ENCODE results near the gene LRP1B.
A peak's percentile ranks its signal among the peaks of the same experiment; 100 is the strongest.
"Not testable (repeated sequence)": the region's sequence is repeated elsewhere in the genome, so short reads cannot be mapped to it uniquely, and the experiment has no call there.

The LRP1B gene

GRCh38 chr2:140502951-140503630 lies 1627.7 kb downstream of the LRP1B start:
- no peak for DNase-seq (ENCODE audit: low spot score)
- no peak for FAIRE-seq

DNA sequence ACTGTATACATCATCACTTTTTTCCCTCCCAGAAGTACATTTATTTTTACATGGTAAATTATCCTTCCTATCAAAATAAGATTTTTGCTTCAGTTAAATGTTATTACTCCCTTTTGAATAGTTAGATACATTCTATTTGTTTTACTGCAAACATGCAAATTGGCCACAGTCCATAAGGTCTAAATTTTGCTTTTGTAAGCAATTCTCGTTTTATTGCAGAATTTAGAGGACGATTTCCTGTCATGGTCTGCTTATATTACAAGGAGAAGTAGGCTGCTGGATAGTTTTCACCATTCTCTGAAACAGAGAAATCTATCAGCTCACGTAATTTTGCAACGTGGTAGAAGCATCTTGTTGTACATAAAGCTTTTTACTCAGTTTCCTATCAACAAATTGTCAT lies 1632.5 kb downstream of the LRP1B start:
- FAIRE-seq (no peak), DNase-seq (ENCODE audit: low spot score) (no peak)

GRCh38 chr2:140496714-140497113 lies 1634.1 kb downstream of the LRP1B start:
- FAIRE-seq: no peak
- no peak for DNase-seq (ENCODE audit: low spot score)

DNA sequence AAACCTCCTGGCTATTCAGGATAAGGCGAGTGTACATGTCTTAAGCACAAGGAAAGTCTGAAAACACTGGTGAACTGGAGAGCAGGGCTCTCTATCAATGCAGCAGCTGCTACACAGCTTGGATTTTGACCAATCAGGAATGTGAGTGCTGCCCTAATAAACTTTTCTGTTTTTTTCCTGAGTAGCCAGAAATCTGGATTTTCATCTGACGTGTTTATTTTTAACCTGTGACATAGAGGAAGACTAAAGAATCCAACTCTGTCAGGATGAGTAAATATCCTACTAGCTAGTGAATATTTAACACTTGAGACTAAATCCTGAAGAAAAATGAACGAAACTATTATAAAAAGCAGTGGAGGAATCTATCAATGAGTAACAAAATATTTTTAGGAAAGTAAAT lies 1638.9 kb downstream of the LRP1B start:
- DNase-seq (ENCODE audit: low spot score) (no peak), FAIRE-seq (no peak)

DNA sequence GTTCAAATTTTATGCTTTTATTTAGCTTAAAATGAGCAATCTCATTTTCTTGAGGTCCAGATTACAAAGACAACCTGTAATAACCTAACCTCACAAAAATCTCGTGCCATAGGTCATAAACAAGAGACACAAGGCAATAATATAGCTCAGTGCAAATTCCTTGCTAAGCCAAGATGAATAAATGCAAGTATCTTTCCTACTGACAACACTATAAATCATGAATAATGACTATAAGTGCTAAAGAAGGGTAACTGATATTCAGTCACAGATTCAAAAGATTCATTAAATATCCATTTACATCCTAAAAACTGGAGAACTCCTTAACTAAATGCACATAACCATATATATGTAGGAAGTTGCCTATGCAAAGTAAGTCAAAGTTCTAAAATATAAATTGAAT lies 1641.6 kb downstream of the LRP1B start:
- DNase-seq (ENCODE audit: low spot score) (no peak), FAIRE-seq (no peak)

GRCh38 chr2:140481136-140481535 lies 1649.7 kb downstream of the LRP1B start:
- FAIRE-seq (no peak), DNase-seq (ENCODE audit: low spot score) (no peak)

- DNase-seq (ENCODE audit: low spot score): no peak
- FAIRE-seq: no peak
These were observed 1657.0 kb downstream of the LRP1B start for GRCh38 chr2:140473851-140474250.

DNA sequence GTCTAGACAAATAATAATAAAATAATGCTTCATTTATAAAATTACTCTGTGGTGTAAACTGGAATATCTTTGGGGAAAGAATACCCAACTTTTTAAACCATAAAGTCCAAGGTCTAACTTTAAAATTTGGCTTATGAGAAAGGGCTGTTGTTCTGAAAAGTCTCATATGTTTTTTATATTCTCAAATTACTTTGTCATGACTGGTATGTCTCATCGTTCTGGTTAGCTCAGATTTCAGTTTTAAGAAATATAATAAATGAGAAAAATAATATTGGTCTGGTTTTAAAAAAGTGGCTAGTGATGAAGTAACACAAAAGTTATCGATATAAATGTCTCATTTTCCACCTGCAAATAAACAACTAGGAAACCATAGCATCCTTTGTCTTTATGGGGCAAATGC lies 1658.1 kb downstream of the LRP1B start:
- no peak for DNase-seq (ENCODE audit: low spot score)
- no peak for FAIRE-seq

- DNase-seq (ENCODE audit: low spot score) (no peak), FAIRE-seq (no peak)
These were observed 1665.5 kb downstream of the LRP1B start for GRCh38 chr2:140465301-140465700.

DNA sequence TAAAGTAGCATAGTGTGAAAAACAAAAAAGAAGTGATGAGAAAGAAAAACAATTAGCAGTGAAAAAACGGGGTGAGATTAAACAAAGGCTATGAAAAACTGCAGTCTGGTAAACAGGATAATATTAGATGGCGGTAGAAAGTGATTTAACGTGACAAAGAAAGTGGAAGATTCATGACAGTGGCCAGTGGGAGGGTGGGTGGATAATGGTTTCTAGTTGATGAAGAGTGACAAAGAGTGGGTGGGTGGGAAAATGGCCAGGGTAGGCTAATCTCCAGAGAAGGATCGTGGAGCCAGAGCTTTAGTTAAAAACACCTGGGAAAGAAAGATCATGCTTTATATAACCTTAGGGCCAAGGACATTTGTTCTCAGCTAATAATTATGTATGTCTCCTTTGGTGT lies 1667.8 kb downstream of the LRP1B start:
- FAIRE-seq (no peak), DNase-seq (ENCODE audit: low spot score) (no peak)

DNA sequence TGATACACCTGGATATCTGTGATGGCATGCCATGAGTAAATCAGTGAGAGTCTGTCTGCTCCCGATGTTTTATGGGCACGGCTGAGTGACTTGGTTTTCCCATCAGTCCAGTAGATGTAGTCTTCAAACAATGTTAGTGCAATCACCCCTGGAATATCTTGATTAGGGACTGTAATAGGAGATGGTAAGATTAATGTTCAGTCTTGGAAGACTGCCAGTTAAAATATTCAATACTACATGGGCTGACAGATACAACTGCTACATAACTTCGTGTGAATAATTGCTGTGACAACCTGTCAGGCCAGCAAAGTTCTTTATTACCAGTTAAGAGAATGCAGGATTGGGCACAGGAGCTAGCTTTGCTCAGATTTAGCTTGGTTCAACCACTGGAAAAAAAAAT lies 1673.3 kb downstream of the LRP1B start:
- DNase-seq (ENCODE audit: low spot score): no peak
- no peak for FAIRE-seq

- DNase-seq (ENCODE audit: low spot score): no peak
- no peak for FAIRE-seq
These were observed 1675.5 kb downstream of the LRP1B start for GRCh38 chr2:140455315-140455714.

- DNase-seq (ENCODE audit: low spot score) (peak; percentile 39), FAIRE-seq (no peak)
These were observed 1676.1 kb downstream of the LRP1B start for GRCh38 chr2:140454717-140455116.

DNA sequence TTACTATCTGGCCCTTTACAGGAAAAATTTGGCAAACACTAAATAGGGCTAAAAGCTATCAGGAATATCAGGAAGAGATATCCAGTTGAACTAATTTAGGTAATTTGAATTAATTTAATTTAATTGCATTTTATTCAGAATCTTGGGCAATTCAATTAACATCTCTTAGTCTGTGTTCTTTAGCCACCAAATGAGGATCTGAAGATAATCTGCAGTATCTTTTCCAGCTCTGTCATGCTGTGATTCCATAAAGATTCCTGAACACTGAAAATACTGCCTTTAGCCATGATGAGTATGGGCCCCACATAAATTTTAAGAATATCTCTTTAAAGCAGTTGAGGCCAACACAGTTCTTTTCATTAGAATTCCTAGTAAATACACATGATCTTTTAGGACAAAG lies 1679.5 kb downstream of the LRP1B start:
- no peak for FAIRE-seq
- no peak for DNase-seq (ENCODE audit: low spot score)

GRCh38 chr2:140442319-140442718 lies 1688.5 kb downstream of the LRP1B start:
- FAIRE-seq (no peak), DNase-seq (ENCODE audit: low spot score) (no peak)

- FAIRE-seq: no peak
These were observed 1690.0 kb downstream of the LRP1B start for GRCh38 chr2:140440815-140441214.

DNA sequence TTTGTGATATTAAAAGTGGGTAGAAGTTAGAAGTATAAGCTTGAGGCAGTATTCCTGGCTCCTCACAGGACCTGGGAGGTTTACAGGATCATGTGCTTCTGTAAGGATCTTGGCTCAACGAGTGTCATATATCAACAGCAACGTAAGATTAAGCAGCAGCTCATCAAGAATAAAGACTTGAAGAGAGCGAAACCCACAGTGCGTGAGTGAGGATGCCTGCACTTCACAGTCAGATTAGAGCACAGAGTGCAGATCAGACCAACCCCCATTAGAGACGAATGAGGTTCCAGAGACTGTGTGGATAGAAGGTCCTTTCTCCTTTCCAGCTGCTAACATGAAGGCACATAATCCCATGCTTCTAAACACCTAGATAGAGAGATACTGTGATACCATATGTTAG lies 1693.9 kb downstream of the LRP1B start:
- DNase-seq (ENCODE audit: low spot score) (no peak), FAIRE-seq (no peak)

More at GRCh38 chr2:140440815-140441214, 1690.0 kb downstream of the LRP1B start:
- DNase-seq (ENCODE audit: low spot score): no peak

DNA sequence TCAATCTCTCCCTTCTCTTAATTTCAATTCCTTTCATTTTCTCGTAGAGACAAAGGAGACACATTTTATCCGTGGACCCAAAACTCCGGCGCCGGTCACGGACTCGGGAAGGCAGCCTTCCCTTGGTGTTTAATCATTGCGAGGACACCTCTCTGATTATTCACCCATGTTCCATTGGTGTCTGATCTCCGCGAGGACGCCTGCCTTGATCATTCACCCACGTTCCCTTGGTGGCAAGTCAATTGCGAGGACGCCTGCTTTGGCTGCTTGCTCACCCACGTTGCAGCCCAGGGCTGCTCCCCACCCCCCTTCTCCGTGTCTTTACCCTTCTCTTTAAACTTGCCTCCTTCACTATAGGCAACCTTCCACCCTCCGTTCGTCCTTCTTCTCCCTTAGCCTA lies 1703.8 kb downstream of the LRP1B start:
- DNase-seq (ENCODE audit: low spot score); FAIRE-seq: not testable (repeated sequence)

DNA sequence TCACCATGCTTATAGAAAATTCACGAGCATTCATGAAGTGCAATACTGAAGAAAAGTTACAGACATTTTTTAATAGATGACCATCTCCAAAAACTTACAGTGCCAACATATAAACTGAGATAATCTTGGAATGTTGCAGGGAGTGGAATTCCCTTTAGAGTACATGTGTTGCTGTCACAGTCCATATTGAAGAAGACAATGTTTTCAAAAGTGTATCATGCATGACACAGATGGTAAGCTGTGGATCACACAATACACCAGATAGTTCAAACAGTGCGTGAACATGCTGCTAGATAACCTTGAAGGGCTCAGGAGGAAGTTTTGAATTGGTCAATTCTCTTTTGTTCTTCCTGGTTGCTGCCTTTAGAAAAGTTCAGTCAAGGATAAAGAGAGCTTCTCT lies 1706.3 kb downstream of the LRP1B start:
- DNase-seq (ENCODE audit: low spot score) (no peak), FAIRE-seq (no peak)

- FAIRE-seq (no peak), DNase-seq (ENCODE audit: low spot score) (no peak)
These were observed 1708.1 kb downstream of the LRP1B start for GRCh38 chr2:140422759-140423158.

GRCh38 chr2:140417504-140417903 lies 1713.3 kb downstream of the LRP1B start:
- FAIRE-seq: no peak
- no peak for DNase-seq (ENCODE audit: low spot score)

- DNase-seq (ENCODE audit: low spot score) (no peak), FAIRE-seq (no peak)
These were observed 1714.2 kb downstream of the LRP1B start for GRCh38 chr2:140416577-140416976.

GRCh38 chr2:140415035-140415434 lies 1715.8 kb downstream of the LRP1B start:
- FAIRE-seq; DNase-seq (ENCODE audit: low spot score): not testable (repeated sequence)

GRCh38 chr2:140410695-140411094 lies 1720.1 kb downstream of the LRP1B start:
- FAIRE-seq: no peak

More at GRCh38 chr2:140410695-140411094, 1720.1 kb downstream of the LRP1B start:
- DNase-seq (ENCODE audit: low spot score): no peak

Measured in urothelium cell line (cell line).